GM23338 (cell line): ENCODE results near the gene BTRC. TPM values are rescaled to one million over a fixed set of nuclear protein-coding genes. Genes with fewer than 3 reads are reported as not detected.

Source experiments
- ATAC-seq: fragments of 200-7000 bp; cut with Tn5 transposase; 3 replicates; pipeline ENCODE4 v1.9.1; 2020
- DNase-seq: peaks from one replicate; pipeline ENCODE4 v3.0.0-alpha.2; 2015; ENCODE audit warnings: low spot score
- H2AFZ ChIP-seq: fragments of 200-600 bp; sonication (generic); 2 replicates; pipeline ENCODE4 v1.8.0; 2016; ENCODE audit warnings: antibody characterized with exemption, mild to moderate bottlenecking, moderate library complexity
- H3F3A ChIP-seq: fragments of 200-600 bp; sonication (generic); replicated peaks from 2 replicates; pipeline ENCODE4 v1.8.0; 2017; ENCODE audit warnings: antibody characterized with exemption, mixed run types, low read depth
- H3K27ac ChIP-seq: fragments of 200-600 bp; sonication (generic); 2 replicates; pipeline ENCODE4 v1.6.1; 2016; ENCODE audit warnings: low read depth
- H3K27me3 ChIP-seq: fragments of 200-600 bp; sonication (generic); 2 replicates; pipeline ENCODE4 v1.8.0; 2016; ENCODE audit warnings: mild to moderate bottlenecking, mixed run types, moderate library complexity; ENCODE audit not compliant: insufficient read depth
- H3K36me3 ChIP-seq: fragments of 200-600 bp; sonication (generic); 2 replicates; pipeline ENCODE4 v1.8.0; 2016; ENCODE audit warnings: mild to moderate bottlenecking; ENCODE audit not compliant: insufficient read depth
- H3K4me1 ChIP-seq: fragments of 200-600 bp; sonication (generic); 2 replicates; pipeline ENCODE4 v1.8.0; 2016; ENCODE audit warnings: mild to moderate bottlenecking, moderate library complexity; ENCODE audit not compliant: insufficient read depth
- H3K4me2 ChIP-seq: fragments of 200-600 bp; sonication (generic); 2 replicates; pipeline ENCODE4 v1.7.1; 2017; ENCODE audit warnings: mixed run types
- H3K4me3 ChIP-seq: fragments of 200-600 bp; sonication (generic); 2 replicates; pipeline ENCODE4 v1.6.1; 2016; ENCODE audit warnings: mixed run types
- H3K79me2 ChIP-seq: fragments of 200-600 bp; sonication (generic); replicated peaks from 2 replicates; pipeline ENCODE4 v1.8.0; 2017; ENCODE audit warnings: mild to moderate bottlenecking; ENCODE audit not compliant: insufficient read depth
- H3K9me2 ChIP-seq: fragments of 200-600 bp; sonication (generic); 2 replicates; pipeline ENCODE4 v1.8.0; 2017; ENCODE audit not compliant: insufficient read depth
- H4K20me1 ChIP-seq: fragments of 200-600 bp; sonication (generic); replicated peaks from 2 replicates; pipeline ENCODE4 v1.8.0; 2017; ENCODE audit warnings: mild to moderate bottlenecking; ENCODE audit not compliant: insufficient read depth
- H3K27ac Mint-ChIP-seq: 2 replicates; pipeline ENCODE4 v1.8.0; 2020; ENCODE audit warnings: inconsistent platforms, mild to moderate bottlenecking, moderate library complexity, mixed read lengths
- H3K27me3 Mint-ChIP-seq: 3 replicates; pipeline ENCODE4 v1.8.0; 2022; ENCODE audit warnings: low read depth, mild to moderate bottlenecking, moderate library complexity, mixed read lengths, inconsistent platforms; ENCODE audit not compliant: insufficient read depth, poor library complexity
- H3K36me3 Mint-ChIP-seq: 3 replicates; pipeline ENCODE4 v1.8.0; 2021; ENCODE audit warnings: low read depth, mild to moderate bottlenecking, inconsistent platforms, moderate library complexity, mixed read lengths
- H3K4me1 Mint-ChIP-seq: 3 replicates; pipeline ENCODE4 v1.8.0; 2020; ENCODE audit warnings: mild to moderate bottlenecking, inconsistent platforms, mixed read lengths
- H3K4me3 Mint-ChIP-seq: 3 replicates; pipeline ENCODE4 v1.8.0; 2021; ENCODE audit warnings: moderate library complexity, mild to moderate bottlenecking, inconsistent platforms, mixed read lengths
- H3K9me3 Mint-ChIP-seq: 3 replicates; pipeline ENCODE4 v1.8.0; 2020; ENCODE audit warnings: moderate library complexity, mild to moderate bottlenecking, inconsistent platforms, mixed read lengths
- CREB1 ChIP-seq: fragments of 250-450 bp; sonication (Bioruptor Pico); IDR thresholded peaks from 2 replicates; pipeline ENCODE4 v1.5.0; 2020; ENCODE audit warnings: low read depth, mild to moderate bottlenecking, moderate library complexity
- CTCF ChIP-seq, 2 experiments: fragments of 200-600 bp in 1 of 2; sonication (generic) in 1 of 2; conservative IDR thresholded peaks; 2 replicates each; pipeline versions ENCODE4 v1.5.1 to v1.6.1; 2016 to 2017; ENCODE audit warnings: antibody characterized with exemption in 2 of 2, low read depth in 2 of 2, mild to moderate bottlenecking in 2 of 2, moderate library complexity in 1 of 2
- ETS1 ChIP-seq: IDR thresholded peaks from 2 replicates; pipeline ENCODE4 v1.6.1; 2016; ENCODE audit warnings: antibody characterized with exemption
- EZH2 ChIP-seq: fragments of 200-600 bp; sonication (generic); IDR thresholded peaks from one replicate; pipeline ENCODE4 v1.8.0; 2017; ENCODE audit warnings: antibody characterized with exemption, mild to moderate bottlenecking, low read depth; ENCODE audit not compliant: unreplicated experiment
- EZH2phosphoT487 ChIP-seq: fragments of 200-600 bp; sonication (generic); IDR thresholded peaks from one replicate; pipeline ENCODE4 v1.8.1; 2018; ENCODE audit warnings: antibody characterized with exemption; ENCODE audit not compliant: unreplicated experiment
- JUNB ChIP-seq: IDR thresholded peaks from one replicate; pipeline ENCODE4 v1.6.1; 2016; ENCODE audit warnings: antibody characterized with exemption; ENCODE audit not compliant: unreplicated experiment
- NANOG ChIP-seq: IDR thresholded peaks from 2 replicates; pipeline ENCODE4 v1.6.1; 2016; ENCODE audit warnings: antibody characterized with exemption, borderline replicate concordance
- POLR2AphosphoS5 ChIP-seq: IDR thresholded peaks from 2 replicates; pipeline ENCODE4 v1.6.1; 2016; ENCODE audit warnings: antibody characterized with exemption, low read depth
- STAT1 ChIP-seq: IDR thresholded peaks from one replicate; pipeline ENCODE4 v1.6.1; 2016; ENCODE audit warnings: antibody characterized with exemption; ENCODE audit not compliant: unreplicated experiment
- polyA plus RNA-seq: library from polyadenylated mRNA; unstranded; fragments of >200 nt; fragmentation: Nextera tagmentation; extraction: Ambion mirVana; gene quantifications from 2 replicates; pipeline ENCODE4 v1.2.1, GENCODE V29; 2016
- total RNA-seq: library from RNA; depleted of rRNA; stranded (reverse); fragments of >200 nt; shearing (Covaris generic); gene quantifications from 2 replicates; pipeline ENCODE4 v1.2.3, GENCODE V29; 2014
- TF ChIP-seq, protein P1 (sequence below): IDR thresholded peaks from one replicate; pipeline ENCODE4 v1.6.1; 2018; ENCODE audit warnings: antibody characterized with exemption; ENCODE audit not compliant: unreplicated experiment

Gene BTRC
- total and polyA plus RNA-seq, 2 experiments from 2014 or later: 10.0 to 17.5 TPM

- H3K36me3 ChIP-seq: no peaks in the 10 kb centered on the region
- no peak overlapping the region for H3K27ac ChIP-seq
- TF ChIP-seq EZH2 (no peak), ETS1 (no peak), NANOG (no peak), CREB1 (CRISPR knock-in tag) (no peak), STAT1 (no peak), JUNB (no peak), POLR2AphosphoS5 (no peak), CTCF (conservative IDR thresholded peaks at IDR 0.05; ENCODE audit: low read depth in 2 of 2) (no peak)
- TF ChIP-seq, protein P1, sequence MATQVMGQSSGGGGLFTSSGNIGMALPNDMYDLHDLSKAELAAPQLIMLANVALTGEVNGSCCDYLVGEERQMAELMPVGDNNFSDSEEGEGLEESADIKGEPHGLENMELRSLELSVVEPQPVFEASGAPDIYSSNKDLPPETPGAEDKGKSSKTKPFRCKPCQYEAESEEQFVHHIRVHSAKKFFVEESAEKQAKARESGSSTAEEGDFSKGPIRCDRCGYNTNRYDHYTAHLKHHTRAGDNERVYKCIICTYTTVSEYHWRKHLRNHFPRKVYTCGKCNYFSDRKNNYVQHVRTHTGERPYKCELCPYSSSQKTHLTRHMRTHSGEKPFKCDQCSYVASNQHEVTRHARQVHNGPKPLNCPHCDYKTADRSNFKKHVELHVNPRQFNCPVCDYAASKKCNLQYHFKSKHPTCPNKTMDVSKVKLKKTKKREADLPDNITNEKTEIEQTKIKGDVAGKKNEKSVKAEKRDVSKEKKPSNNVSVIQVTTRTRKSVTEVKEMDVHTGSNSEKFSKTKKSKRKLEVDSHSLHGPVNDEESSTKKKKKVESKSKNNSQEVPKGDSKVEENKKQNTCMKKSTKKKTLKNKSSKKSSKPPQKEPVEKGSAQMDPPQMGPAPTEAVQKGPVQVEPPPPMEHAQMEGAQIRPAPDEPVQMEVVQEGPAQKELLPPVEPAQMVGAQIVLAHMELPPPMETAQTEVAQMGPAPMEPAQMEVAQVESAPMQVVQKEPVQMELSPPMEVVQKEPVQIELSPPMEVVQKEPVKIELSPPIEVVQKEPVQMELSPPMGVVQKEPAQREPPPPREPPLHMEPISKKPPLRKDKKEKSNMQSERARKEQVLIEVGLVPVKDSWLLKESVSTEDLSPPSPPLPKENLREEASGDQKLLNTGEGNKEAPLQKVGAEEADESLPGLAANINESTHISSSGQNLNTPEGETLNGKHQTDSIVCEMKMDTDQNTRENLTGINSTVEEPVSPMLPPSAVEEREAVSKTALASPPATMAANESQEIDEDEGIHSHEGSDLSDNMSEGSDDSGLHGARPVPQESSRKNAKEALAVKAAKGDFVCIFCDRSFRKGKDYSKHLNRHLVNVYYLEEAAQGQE: no peak
- H3K4me1 ChIP-seq: peaks cover 64% of the 10 kb centered on the region
- peak overlapping the region; percentile 8; the same call in 1 of the 2 replicates for H3K4me3 ChIP-seq
- H3K27me3 Mint-ChIP-seq: peaks cover 3% of the 10 kb centered on the region
- H2AFZ ChIP-seq: no peak overlapping the region
- ATAC-seq: no peak
- no peaks in the 10 kb centered on the region for H4K20me1 ChIP-seq
- H3K27ac Mint-ChIP-seq: peak overlapping the region; percentile 76
- peaks cover 71% of the 10 kb centered on the region for H3K4me1 Mint-ChIP-seq
- peak overlapping the region; percentile 42; the same call in 2 of the 3 replicates for H3K4me3 Mint-ChIP-seq
- H3K4me2 ChIP-seq: peak overlapping the region; percentile 56
- no peaks in the 10 kb centered on the region for H3F3A ChIP-seq
- no peaks in the 10 kb centered on the region for H3K9me2 ChIP-seq
- no peak for DNase-seq
- no peaks in the 10 kb centered on the region for H3K36me3 Mint-ChIP-seq
- no peaks in the 10 kb centered on the region for H3K9me3 Mint-ChIP-seq
- H3K27me3 ChIP-seq: no peaks in the 10 kb centered on the region
- H3K79me2 ChIP-seq: no peaks in the 10 kb centered on the region
Observed at GRCh38 chr10:101489355-101489754, 135.4 kb downstream of the BTRC start.

GRCh38 chr10:101490026-101490425 is 136.1 kb downstream of the BTRC start:
- H3K4me1 ChIP-seq: peaks cover 63% of the 10 kb centered on the region

More at GRCh38 chr10:101490026-101490425, 136.1 kb downstream of the BTRC start:
- H3K27ac ChIP-seq: no peak overlapping the region
- no peaks in the 10 kb centered on the region for H3K79me2 ChIP-seq
- H3K4me2 ChIP-seq: peak overlapping the region; percentile 56
- TF ChIP-seq NANOG: no peak
- TF ChIP-seq, protein P1: no peak
- no peak for TF ChIP-seq CREB1 (CRISPR knock-in tag)
- no peak for TF ChIP-seq EZH2phosphoT487
- no peak for TF ChIP-seq CTCF (conservative IDR thresholded peaks at IDR 0.05; ENCODE audit: low read depth in 2 of 2)
- H3K9me2 ChIP-seq: no peaks in the 10 kb centered on the region
- H3K36me3 ChIP-seq: no peaks in the 10 kb centered on the region
- no peaks in the 10 kb centered on the region for H3K36me3 Mint-ChIP-seq
- no peaks in the 10 kb centered on the region for H3K9me3 Mint-ChIP-seq
- no peaks in the 10 kb centered on the region for H4K20me1 ChIP-seq
- ATAC-seq: no peak
- H2AFZ ChIP-seq: no peak overlapping the region
- peaks cover 3% of the 10 kb centered on the region for H3K27me3 Mint-ChIP-seq
- no peak for DNase-seq
- H3K4me1 Mint-ChIP-seq: peaks cover 64% of the 10 kb centered on the region
- peak overlapping the region; percentile 65 for H3K27ac Mint-ChIP-seq
- H3F3A ChIP-seq: no peaks in the 10 kb centered on the region
- H3K4me3 ChIP-seq: peak overlapping the region; percentile 8; the same call in 1 of the 2 replicates
- H3K27me3 ChIP-seq: no peaks in the 10 kb centered on the region
- peak overlapping the region; percentile 42; the same call in 2 of the 3 replicates for H3K4me3 Mint-ChIP-seq
